ENCODE data around the gene LYZL2.
A peak's percentile ranks its signal among the peaks of the same experiment; 100 is the strongest.
"Not testable (repeated sequence)": the region's sequence is repeated elsewhere in the genome, so short reads cannot be mapped to it uniquely, and the experiment has no call there.

LYZL2 gene

GRCh38 chr10:30629653-30630052 is at the start of gene LYZL2:
TSS of gene LYZL2 (minus strand) at chr10:30629753. CDS start at chr10:30626915, 2,838 bp downstream.
- no peak for DNase-seq

- not testable (repeated sequence) for DNase-seq
These were observed 48.1 kb upstream of the LYZL2 start for GRCh38 chr10:30677616-30678015.

DNA sequence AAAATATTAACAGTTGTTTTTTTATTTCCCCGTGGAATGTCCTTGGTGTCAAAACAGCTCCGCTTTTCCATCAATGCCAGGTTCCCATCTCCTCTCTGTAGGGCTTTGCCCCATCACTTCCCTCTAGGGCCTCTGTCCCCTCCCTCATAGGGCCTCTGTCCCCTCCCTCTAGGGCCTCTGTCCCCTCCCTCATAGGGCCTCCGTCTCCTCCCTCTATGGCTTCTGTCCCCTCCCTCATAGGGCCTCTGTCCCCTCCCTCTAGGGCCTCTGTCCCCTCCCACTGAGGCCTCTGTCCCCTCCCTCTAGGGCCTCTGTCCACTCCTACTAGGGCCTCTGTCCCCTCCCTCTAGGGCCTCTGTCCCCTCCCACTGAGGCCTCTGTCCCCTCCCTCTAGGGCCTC is 47.6 kb upstream of the LYZL2 start:
- DNase-seq = not testable (repeated sequence)

GRCh38 chr10:30675791-30676718 is 46.5 kb upstream of the LYZL2 start:
- no peak for DNase-seq

GRCh38 chr10:30674796-30675195 is 45.2 kb upstream of the LYZL2 start:
- DNase-seq = no peak

GRCh38 chr10:30673262-30673661 is 43.7 kb upstream of the LYZL2 start:
- not testable (repeated sequence) for DNase-seq

GRCh38 chr10:30672338-30672737 is 42.8 kb upstream of the LYZL2 start:
- DNase-seq = not testable (repeated sequence)

DNA sequence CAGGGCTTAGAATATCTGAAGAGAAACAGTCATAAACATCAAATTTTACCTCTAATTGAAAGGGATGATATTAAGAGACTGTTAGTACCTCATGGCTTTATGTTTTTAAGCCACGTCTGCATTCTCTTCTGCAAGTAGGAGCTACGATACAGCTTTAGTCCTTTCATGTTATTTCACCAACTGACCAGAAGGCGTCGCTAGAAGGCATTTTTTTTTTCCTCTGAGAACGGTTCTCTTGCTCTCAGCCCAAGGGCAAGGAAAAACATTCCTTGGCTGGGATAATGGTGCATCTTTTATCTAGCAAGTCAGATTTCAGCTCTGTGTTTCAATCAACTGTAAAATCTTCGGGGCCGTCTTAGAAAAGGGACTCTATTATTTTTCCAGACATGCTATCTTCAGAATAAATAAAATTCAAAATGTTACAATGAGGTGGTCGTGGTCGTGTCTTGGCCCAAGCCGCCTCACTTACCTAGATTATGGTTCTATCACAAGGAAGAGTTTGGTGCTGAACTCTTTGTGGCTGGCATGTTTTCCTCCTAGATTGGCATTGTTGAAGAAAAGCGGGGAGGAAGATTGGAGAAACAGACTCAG is 41.6 kb upstream of the LYZL2 start:
- DNase-seq = no peak

- DNase-seq = peak; percentile 68
These were observed 38.4 kb upstream of the LYZL2 start for GRCh38 chr10:30667982-30668381.

DNA sequence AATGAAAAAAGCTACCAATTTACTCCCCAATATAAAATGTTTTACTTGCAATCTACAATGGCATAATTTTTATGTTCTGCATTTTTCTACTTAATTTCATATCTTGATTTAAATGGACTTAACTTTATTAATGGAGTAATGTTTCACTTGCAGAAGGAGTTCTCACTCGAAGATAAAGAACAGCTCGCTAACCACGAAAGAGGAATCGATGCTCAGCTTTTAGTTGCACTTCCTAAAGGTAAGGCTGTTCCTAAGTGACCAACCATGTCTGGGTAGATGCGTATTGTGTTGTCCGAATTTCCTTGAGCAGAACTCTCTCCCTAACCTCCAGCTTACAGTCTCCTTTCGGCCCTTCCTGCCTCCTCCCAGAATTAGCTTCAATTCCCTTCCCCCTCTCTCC is 33.9 kb upstream of the LYZL2 start:
- DNase-seq = not testable (repeated sequence)

DNA sequence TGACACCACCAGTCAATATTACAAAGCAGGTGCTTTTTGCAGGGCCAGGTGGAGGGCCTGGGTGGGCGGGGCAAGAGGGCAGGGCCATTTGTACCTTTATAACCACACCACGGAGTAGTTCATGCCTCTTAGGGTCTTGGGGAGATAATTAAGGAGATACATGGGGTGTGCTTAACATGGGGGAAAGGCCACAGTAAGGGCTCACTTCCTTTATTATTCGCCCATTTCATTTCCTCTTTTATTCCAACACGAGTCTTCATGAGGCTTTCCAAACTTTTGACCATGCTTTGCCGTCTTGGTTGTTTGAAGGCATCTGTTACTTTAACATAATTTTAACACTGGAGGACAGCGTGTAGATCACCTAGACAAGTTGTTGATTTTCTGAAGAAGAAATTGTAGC is 33.3 kb upstream of the LYZL2 start:
- DNase-seq = no peak

DNA sequence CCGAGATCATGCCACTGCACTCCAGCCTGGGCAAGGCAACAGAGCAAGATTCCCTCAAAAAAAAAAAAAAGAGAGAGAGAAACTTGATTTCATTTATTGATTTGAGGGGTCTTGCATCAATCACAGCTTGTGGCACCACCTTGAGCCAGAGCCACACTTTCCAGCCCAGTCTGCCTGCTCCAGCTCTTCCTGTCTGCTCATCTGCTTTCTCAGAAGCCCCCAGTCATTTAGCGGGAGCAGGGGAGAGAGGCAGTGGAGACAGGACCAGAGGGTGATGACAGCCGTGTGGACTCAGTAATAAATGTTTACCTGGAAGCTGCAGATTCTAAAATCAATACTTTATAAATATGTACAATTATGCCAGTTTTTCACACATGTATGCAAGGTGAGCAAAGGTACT is 30.8 kb upstream of the LYZL2 start:
- DNase-seq = not testable (repeated sequence)

DNA sequence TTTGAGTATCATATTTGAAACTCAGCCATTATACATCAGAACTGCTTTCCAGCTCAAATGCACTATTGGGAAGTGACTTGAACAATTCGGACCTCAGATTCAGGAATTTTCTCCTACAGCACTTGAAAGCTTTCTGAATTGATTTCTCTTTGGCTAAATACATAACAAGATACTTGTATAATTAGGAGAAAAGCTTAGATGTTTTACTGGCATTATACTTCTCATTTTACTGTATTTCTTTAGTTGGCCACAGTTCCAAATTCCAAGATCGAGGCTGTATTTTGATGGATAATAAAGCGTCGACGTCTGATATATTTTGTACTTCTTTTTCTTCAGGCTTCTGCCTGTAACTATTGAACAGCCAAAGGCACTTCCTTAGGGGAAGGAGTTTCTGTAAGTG is 26.7 kb upstream of the LYZL2 start:
- no peak for DNase-seq

DNA sequence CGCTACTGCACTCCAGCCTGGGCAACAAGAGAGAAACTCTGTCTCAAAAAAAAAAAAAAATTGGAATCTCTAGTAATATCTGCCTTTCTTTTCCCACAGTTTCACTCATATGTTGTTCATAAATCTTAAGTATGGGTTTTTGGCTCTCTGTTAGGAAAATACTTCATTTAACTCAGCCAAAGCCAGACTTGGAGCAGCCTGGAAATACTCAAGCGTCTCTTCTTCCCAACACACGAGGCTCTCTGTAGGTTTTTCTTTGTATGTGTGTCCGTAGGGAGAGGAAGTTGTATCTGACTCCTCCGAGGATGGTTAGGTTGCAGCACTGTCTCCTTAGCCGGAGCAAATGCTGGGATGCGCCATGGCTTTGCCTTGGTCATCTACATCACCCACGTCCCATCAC is 25.4 kb upstream of the LYZL2 start:
- peak; percentile 46 for DNase-seq

DNA sequence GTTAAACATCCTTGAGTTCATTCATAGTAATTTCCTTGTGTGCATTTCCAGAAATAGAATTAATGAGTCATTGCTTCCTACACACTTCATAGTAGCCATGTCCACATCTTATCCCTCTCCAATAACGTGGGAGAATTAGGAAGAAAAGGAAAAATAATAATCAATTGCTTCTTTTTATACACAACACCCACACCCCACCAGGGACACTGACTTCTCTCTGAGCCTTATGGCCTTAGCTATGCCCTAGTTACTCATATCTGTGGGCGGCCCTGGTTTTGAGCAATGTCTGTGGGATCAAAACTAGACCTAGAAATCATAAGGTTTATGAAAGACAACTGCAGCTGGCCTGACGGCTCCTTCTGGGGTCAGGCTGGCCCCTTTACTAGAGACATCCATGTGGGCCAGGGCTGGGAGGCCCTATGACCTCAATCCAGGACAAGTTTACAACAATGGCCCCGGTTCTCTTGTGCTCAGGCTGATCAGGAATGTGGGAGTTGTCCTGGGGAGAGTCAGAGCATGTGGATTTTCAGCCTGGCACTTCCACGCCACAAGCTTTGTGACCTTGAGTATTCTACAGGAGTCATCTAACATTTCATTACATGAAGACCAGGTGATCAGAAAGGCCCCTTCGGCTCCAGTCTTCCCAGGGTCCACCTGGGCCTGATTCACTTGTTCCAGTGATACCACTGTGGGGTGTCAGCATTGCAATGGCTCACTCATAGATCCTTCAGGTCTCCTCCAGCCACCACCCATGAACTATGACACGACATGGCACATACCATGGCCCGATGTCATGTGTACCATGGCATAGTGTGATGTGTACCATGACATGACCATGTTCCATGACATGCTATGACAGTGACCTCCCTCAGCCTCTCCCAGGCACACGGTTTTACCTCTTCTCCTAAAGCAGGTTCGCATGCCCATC is 22.2 kb upstream of the LYZL2 start:
- not testable (repeated sequence) for DNase-seq

GRCh38 chr10:30647089-30647488 is 17.5 kb upstream of the LYZL2 start:
- no peak for DNase-seq

GRCh38 chr10:30645340-30645827 is 15.8 kb upstream of the LYZL2 start:
- peak; percentile 82 for DNase-seq

GRCh38 chr10:30644408-30644861 is 14.9 kb upstream of the LYZL2 start:
- not testable (repeated sequence) for DNase-seq

DNA sequence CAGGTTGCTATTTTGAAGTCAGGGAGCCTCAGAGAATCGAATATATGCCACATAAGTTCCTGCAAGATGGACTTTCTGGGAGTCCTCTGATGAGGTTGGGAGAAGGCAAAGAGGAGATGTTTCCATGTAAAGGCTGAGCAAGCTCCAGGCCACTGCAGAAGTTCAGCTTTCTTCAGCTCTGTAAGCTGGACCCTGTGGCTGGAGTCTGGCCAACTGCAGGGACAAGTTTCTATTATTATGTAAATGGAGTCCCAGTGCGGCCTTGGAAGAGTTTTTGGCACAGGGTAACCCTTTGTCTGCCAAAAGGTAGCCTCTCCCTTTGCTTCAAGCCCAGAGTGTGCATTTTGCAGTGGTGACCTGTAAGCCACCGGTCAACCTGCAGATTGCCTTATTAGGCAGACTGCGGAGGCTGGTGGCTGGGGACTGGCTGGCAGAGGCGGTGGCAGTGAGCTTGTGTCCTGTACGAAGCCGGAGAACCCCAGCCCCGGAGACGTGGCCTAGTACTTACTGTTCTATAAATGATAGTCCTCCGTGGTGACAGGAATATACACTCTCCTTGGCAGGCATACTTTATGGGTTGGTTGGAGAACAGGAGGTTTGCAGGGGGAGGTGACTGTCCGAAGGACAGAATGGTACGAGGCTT is 14.1 kb upstream of the LYZL2 start:
- not testable (repeated sequence) for DNase-seq

DNA sequence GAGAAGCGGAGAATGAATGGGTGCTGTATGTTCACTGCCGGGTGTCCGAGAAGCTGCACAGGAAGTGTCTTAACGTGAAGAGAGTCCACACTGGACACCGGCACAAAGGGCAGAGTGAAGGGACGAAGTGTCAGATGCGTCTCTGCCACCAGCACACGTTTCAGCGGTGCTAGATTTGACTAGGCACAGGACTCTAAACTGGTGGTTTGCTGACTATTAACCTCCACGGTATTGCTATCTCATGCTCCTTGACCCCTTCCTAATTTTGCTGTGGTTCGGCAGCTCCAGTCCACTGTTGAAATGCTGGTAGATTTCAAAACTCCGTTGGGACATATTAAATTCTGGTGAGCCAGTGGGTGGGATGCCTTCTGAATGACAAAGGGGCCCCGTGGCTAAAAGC is 13.3 kb upstream of the LYZL2 start:
- not testable (repeated sequence) for DNase-seq

- DNase-seq = no peak
These were observed 10.6 kb upstream of the LYZL2 start for GRCh38 chr10:30639946-30640786.
